Measurements from ENCODE around the gene ZFC3H1.

- TF ChIP-seq POLR2AphosphoS5 (IDR thresholded peaks at IDR 0.05; ENCODE audit: low read depth), result no peak
- TF ChIP-seq, protein P1, sequence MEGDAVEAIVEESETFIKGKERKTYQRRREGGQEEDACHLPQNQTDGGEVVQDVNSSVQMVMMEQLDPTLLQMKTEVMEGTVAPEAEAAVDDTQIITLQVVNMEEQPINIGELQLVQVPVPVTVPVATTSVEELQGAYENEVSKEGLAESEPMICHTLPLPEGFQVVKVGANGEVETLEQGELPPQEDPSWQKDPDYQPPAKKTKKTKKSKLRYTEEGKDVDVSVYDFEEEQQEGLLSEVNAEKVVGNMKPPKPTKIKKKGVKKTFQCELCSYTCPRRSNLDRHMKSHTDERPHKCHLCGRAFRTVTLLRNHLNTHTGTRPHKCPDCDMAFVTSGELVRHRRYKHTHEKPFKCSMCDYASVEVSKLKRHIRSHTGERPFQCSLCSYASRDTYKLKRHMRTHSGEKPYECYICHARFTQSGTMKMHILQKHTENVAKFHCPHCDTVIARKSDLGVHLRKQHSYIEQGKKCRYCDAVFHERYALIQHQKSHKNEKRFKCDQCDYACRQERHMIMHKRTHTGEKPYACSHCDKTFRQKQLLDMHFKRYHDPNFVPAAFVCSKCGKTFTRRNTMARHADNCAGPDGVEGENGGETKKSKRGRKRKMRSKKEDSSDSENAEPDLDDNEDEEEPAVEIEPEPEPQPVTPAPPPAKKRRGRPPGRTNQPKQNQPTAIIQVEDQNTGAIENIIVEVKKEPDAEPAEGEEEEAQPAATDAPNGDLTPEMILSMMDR (IDR thresholded peaks at IDR 0.05; ENCODE audit: insufficient read depth, low read length), result no peak
Measured at GRCh38 chr12:71602761-71603577, 60.7 kb downstream of the ZFC3H1 start.

Data from HL-60 (cell line).